Breast epithelium (tissue), 3 donors: ENCODE data around the gene DNAAF8.

Source experiments
- CTCF ChIP-seq, 3 donors: fragments of 450-650 bp; IDR thresholded peaks; one replicate each; pipeline ENCODE4 v1.5.1; 2016 to 2017; ENCODE audit warnings: antibody characterized with exemption in 3 of 3, mild to moderate bottlenecking in 3 of 3, moderate library complexity in 3 of 3
- POLR2A ChIP-seq: fragments of 450-650 bp; IDR thresholded peaks from one replicate; pipeline ENCODE4 v1.6.1; 2016; ENCODE audit warnings: antibody characterized with exemption, mild to moderate bottlenecking, moderate library complexity
- POLR2AphosphoS5 ChIP-seq, 3 donors: sonication (generic); formaldehyde crosslinking; IDR thresholded peaks; one replicate each; pipeline ENCODE4 v1.6.1; 2017; ENCODE audit warnings: antibody characterized with exemption in 3 of 3

- TF ChIP-seq CTCF (IDR thresholded peaks at IDR 0.05), result no peak
- no peak for TF ChIP-seq POLR2A
- TF ChIP-seq POLR2AphosphoS5 (IDR thresholded peaks at IDR 0.05), result no peak
Observed at GRCh38 chr16:4685776-4686496, 48.4 kb upstream of the DNAAF8 start.
